ENCODE measurements around the gene NUDT16.

Gene NUDT16

DNA sequence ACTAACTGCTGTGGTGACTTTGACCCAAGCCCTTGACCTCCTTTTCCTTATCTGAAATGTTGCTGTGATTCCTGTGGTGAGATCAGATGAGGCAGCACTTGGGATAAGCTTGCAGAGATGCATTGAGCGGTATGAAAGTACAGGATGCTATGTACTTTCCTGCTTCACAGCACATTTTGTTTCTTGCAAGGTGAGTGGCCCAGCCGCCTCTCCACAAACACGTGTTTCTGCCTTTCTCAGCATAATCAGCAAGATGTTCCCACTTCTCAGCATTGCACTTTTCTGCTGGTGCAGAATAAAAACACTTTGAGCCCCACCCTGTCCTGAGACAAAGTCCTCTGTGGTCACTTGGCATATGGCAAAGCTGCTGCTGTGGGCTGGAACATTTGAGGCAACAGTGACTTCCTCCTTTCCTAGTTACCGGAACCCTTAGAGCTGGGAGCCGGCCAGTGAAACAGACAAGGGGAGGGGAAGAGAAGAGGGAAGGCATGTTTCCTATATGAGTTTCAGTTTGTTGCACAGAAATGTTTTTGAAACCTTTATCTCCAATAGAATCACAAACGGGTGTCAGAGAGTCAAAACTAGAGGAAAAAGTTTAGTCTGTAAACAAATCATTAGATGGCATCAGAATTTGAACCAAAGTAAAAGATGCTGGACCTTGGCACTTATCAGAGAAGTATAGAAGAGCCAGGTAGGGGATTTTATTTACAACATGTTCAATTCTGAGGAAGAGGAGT is 5.0 kb downstream of the NUDT16 start:
- no peak for DNase-seq

DNA sequence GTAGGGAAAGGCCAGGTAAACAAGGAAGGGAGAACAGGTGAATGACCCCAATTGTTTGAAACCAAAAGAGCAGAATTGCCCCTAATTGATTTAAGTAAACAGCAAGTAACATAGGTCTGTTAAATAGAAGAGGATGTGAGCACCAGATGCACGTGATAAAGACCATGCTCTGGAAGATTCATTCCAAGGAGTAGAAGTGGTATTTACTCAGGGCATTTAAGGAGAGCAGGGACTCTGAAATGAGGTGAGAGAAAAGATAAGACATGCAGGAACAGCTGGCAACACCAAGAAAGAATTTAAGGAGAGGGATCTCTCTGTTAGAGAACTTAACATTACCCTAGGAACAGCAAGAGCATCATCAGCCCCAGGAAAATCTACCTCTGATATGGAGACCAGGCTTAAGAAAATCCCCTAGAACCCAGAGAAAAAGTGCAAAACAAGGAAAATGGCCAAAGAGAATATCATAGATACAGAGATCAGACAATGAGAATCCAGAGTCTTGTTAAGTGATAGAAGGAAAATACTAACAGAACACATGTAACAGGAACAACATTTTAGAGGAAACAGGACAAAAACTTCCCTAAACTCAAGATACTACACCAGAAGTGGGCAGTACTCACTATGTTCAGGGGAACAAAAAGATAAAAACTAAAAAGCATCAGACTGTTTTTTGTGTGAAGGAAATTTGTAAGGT is 6.4 kb downstream of the NUDT16 start:
- no peak for DNase-seq

DNA sequence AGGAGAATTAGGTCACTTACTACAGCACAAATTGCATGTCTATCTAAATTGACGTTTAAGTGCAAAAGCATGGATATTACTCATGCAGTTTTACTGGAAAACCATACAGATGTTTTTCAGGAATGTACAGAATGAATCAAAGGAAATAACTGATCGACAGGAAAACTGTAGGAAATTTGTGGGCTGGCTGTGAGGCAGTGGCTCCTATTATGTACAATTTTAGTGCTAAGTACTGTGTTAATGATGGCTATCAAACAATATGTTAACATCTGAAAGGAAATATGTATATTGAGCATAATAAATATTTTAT is 6.9 kb downstream of the NUDT16 start:
- DNase-seq, result no peak

DNA sequence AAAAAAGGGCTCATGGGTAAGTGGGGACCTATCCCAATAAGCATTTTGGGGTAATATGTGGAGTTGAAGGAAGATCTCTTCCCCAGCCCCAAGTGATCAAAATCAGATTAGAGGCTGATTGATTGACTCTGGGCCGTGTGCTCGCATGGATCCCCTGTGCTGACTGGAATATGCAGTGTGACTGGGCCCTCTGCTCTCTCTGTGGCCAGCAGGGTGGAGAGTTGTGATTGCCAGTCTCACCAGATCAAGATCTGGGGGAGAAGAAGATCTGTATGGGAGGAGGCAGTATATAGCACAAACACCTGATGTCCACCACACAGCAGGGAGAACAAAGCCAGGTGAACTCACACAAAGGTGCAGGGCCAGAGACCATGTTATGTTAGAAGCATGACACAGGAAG is 8.8 kb downstream of the NUDT16 start:
- DNase-seq, result no peak

DNA sequence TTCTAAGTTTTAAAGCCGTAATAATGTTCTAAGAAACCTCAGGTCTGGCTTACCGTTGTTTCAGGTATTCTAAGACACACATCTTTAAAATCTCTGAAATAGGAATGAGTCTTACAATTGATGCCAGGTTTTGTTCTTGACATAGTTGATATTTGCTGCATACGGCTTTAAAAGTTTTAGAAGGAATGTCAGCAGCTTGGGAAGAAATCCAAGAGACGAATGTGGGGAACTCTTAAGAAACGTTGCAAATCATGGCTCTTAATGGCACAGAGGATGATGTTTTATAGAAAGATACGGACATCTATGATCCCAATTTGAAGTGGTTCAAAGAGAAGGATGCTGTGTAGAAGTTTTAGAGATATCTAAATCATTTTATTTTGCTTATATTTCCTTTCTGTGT is 11.5 kb downstream of the NUDT16 start:
- DNase-seq, result no peak

DNA sequence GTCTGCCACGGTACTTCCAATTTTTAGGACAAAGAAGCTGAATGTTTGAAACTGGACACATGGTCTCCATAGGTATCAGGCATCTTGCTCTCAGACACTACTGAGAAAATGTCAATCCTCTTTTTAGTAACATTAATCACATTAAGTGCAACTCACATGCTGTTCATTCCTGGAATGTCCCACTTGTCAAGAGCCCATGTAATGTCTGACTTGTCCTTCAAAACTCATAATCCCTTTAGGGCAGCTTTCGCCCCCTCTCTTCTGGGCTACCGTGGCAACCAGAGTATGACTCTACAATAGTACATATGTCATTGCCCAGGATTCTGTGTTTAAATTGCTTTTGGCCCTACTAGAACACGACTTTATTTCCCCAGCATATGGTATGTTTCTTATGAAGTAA is 12.3 kb downstream of the NUDT16 start:
- DNase-seq, result no peak

DNA sequence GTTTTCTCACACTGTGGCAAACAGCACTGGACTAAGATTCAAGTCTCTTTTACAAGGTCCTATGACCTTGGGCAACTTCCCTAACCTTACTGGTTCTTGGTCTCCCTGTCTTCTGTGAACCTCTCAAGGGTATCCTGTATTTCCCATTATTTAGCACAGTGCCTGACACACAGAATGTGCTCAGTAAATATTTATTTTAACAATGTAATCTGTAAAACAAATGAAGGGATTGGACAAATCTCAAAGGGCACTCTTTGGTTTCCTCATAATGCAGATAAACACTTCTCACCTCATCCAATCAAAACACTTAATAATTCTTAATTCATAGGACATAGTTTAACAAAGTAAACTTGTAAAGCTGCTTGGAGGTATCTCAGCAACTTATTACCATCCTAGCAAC is 12.8 kb downstream of the NUDT16 start:
- no peak for DNase-seq

DNA sequence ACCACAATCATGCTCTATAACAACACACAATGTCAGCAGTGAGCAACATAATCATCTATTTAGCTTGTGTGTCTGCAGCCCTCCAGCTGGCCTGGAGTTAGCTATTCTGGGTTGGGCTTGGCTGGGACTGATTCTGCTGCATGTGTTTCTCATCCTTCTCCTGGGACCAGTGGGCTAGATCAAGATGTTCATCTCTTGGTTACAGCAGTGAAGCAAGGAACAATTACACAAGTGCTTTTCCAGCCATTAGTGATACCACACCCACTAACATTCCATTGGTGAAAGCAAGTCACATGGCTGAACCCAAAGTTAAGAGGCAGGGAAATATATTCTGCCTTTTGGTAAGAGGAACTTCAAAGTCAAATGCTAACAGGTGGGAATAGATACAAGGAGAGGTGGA is 14.6 kb downstream of the NUDT16 start:
- DNase-seq, result no peak

DNA sequence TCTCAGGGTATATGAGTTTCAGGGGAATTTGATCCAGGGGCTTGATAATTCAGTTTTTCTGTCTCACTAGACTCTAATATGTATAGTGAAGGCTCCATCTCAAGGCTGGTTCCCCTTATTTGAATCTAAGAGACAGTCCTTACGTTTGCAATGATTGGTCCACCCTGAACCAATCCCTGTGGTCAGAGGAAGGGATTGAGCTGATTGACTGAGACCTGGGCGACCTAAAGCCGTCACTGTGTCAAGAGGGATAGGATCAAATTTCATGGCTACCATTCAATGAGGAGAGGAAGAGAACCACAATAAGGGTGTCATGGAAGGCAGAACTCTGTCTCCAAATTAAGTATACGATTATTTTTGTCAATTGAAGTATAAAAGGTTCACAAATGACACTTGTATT is 16.3 kb downstream of the NUDT16 start:
- DNase-seq, result no peak

DNA sequence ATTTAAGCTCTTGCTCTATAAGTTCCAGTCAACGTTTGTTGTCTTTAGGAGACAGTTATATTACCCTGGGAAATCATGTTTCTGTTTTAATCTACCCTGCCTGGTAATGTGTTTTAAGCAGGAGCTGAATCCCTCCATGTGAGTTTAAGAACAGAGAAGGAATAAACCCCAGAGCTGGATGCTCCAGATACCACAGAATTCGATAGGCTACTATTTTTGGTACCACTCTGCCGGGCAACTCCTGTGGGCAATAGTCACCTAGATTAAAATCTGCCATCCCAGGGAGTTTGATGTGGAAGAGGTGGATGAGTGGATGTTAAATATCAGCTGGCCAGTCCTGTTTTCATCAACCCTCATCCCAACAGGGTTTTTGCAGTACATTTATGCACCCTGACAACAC is 20.4 kb downstream of the NUDT16 start:
- DNase-seq, result no peak

DNA sequence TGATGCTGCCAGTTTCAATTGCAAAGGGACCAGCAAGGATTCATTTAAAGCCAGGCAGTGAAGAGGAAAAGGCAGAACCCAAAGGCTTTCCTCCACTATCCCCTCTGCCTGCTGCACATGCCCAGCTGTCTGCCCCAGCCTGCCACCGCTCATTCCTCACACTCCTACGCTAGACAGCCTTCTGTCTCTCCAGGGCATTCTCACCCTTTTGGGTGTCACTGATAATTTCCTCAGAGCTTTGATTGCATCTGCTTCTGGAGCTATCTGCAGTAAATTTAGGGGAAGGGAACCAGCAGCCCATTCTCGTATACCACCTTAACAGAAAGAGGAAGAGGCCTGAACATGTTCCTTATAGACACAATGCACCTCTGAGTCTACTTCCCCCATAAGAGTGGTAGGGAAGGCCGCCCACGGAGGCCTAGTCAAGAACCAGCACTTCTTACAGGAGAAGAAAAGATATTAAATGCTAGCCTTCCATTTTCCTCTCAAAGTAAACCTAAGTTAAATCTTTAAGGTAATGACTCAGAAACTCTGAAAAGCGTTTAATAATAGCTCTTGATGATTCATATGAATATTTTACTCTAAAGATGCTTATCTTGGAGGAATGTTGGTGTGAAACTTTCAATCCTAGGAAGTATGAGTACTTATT is 20.9 kb downstream of the NUDT16 start:
- no peak for DNase-seq

DNA sequence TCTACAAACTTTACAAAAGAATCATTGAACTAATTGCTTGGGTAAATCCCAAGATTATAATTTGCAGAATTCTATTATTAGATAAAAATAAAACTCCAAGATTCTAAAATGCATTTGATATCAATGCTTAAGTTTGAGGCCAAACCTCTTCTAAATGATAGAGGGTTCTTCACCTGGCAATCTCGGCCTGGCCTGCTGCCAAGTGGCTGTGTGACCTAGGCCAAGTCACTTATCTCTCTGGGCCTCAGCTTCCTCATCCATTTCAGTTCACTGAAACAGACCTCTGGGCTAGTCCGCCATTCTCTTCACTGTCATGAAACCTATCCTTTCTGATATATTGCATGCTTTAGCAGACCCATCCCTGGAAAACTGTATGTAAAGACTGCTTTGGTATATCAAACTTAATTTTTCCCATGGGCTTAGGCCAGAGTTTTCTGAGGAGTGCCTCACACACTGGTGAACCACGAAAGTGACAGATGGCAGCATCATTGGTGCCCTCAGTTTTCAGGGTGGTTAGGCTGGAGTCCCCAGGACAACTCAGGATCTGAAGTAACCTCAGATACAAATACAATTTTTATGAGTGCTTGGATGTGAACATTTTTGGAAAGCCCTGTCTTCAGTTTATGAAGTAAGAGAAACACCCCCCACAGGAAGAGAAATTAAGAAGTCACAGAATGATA is 21.8 kb downstream of the NUDT16 start:
- no peak for DNase-seq

DNA sequence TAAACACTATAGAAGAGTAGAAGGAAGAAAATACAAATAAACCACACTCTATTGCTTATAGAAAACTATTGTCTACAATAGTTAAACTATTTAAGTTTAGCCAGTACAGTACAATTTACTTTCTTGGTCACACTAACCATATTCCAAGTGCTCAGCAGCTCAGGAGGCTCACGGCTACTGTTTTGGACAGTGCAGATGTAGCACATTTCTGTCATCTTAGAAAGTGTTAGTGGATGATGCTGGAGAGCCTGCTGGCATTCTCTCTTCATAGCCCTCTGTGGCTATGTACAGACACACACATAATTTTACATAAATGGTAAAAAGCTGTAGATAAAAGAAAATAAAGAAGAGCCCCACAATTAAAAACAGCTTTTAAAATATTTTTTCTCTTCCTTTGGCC is 23.8 kb downstream of the NUDT16 start:
- no peak for DNase-seq

DNA sequence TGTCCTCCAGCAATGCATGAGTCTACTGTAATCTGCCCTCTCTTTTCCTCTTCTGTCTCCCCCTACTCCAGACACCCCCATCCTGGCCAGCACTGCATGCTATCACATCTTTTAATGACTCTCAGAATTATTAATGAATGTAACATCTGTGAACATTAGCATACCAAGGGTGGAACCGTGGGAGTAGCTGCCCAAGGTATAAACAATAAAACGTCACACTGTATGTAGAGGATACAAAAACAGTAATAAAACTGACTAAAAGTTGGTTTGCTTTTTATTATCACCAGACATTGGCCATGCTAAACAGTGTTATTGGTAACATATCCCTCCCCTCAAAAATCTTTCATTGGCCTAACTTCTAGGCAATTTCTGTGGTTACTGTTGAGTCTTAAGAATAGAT is 24.7 kb downstream of the NUDT16 start:
- no peak for DNase-seq

DNA sequence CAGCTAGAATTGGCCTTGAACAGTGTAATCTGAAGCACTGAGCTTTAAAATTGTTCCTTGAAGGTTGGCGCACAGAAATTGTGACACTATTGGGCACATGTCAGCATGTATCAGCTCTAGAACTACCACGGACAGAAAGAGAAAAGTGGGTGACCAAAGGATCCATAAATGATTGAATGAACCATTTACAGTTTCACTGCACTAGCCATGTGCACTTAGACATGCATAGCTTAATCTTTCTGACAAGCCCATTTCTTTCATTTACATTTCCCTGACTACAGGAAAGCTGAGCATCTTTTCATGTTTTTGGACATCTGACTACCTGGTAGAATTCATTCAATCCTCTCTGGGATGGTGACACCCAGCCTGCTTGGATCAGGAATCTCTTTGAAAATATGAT is 36.2 kb downstream of the NUDT16 start:
- DNase-seq, result no peak

DNA sequence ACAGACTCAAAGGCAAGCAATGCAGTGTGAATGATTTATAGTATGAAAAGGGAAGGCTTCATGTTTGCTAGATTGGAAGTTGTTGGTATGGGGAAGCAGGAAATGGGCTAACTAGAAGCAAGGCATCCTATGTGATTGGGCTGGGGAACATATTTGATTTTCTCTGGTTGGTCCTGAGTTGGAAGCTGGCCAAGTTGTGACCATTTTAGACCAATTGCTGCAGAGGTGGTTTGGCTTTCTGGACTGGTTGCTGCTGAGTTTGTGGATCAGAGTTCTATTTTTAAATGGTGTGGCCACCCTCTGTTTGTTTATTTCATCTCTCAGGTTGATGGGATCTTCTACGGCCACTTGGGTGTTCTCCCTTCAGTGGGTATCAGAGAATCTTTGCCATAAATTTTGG is 39.7 kb downstream of the NUDT16 start:
- no peak for DNase-seq

DNA sequence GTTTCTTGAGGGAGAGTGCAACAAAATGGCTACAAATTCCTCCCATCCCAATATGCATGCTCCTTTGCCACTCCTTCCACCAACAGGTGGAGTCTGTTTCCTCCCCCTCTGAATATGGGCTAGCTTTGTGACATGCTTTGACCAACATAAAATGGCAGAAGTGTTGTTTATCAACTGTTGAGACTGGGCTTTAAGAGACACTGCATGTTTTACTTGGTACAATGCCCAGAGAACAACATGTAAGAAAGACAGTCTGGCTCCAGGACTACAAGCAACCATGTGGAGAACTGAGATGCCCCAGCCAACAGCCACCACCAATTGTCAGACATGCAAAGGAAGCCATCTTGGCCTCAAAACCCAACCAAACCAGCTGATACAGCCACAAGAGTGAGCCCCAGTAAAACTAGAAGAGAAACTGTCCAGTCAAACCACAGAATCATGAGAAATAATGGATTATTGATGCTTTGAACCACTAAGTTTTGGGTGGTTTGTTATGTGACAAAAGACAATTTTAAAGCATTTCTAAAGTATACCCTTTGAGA is 40.5 kb downstream of the NUDT16 start:
- no peak for DNase-seq

DNA sequence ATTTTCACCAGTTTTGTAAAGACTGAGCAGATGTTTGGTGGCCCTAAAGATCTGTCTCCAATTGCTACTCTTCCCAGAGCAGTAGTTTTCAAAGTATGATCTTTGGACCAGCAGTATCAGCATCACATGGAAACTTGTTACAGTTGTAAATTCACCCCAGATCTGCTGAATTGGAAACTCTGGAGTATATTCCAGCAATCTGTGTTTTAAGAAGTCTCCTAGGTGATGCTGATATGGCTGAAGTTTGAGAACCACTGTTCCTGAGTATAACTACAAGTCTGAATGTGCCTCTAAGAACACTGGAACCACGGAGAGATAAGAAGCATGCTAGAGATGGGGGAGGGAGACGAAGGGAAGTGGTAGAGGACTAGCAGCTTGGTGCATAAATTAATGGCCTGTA is 45.7 kb downstream of the NUDT16 start:
- DNase-seq, result peak; percentile 8

DNA sequence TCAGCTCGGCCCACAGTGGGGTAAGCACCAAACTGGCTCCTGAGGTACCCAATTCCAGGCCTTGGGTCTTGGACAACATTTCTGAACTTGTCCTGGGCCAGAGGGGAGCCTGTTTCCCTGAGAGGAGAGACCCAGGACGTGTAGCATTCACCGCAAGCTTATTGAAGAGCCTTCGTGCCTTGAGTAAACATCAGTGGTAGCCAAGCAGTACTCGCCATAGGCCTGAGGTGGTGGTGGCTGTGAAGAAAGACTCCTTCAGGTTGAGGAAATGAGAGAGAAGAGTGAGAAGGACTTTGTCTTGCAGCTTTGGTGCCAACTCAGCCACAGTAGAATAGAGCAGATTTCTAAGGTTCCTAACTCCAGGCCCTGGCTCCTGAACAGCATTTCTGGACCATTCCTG is 50.2 kb downstream of the NUDT16 start:
- DNase-seq, result no peak

DNA sequence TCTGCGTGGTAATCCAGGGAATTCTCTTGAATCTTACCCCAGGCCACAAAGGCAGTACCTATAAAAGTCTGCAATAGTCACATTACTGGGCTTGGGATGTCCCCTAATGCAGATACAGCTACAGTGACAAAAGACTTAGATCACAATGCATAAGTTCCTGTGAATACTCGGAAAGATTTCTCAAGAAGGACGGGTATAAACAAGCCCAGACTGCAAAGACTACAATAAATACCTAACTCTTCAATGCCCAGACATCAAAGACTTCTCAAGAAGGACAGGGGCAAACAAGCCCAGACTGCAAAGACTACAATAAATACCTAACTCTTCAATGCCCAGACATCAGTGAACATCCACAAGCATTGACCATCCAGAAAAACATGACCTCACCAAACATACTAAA is 50.9 kb downstream of the NUDT16 start:
- no peak for DNase-seq

DNA sequence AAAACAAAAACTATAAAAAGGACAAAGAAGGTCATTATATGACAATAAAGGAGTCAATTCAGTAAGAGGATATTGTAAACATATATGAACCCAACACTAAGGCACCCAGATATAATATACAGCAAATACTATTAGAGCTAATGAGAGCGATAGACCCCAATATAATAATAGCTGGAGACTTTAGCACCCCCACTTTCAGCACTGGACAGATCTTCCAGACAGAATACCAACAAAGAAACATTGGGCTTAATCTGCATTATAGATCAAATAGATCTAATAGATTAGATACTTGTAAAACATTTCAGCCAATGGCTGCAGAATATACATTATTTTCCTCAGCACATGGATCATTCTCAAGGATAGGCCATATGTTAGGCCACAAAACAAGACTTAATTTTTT is 53.4 kb downstream of the NUDT16 start:
- DNase-seq, result no peak

Data from NCI-H1436 (cell line).